ENCODE data around the gene RNF151.

RNF151 gene

GRCh38 chr16:1979271-1980029, 12.8 kb downstream of the RNF151 start:
- H3K27ac ChIP-seq = peak overlapping the region; percentile 96
- TF ChIP-seq ZFX (IDR thresholded peaks at IDR 0.05; ENCODE audit: borderline replicate concordance) = no peak

GRCh38 chr16:1980030-1980769, 13.5 kb downstream of the RNF151 start:
- peak overlapping the region; percentile 96 for H3K27ac ChIP-seq
- TF ChIP-seq CTCF (IDR thresholded peaks at IDR 0.05) (no peak), ZFX (IDR thresholded peaks at IDR 0.05; ENCODE audit: borderline replicate concordance) (no peak)

- peak overlapping the region; percentile 96 for H3K27ac ChIP-seq
- TF ChIP-seq ZFX (IDR thresholded peaks at IDR 0.05; ENCODE audit: borderline replicate concordance) = no peak
- no peak for TF ChIP-seq CTCF (IDR thresholded peaks at IDR 0.05)
These were observed 14.1 kb downstream of the RNF151 start for GRCh38 chr16:1980770-1981087.

- TF ChIP-seq CTCF (IDR thresholded peaks at IDR 0.05) (no peak), ZFX (IDR thresholded peaks at IDR 0.05; ENCODE audit: borderline replicate concordance) (no peak)
- H3K27ac ChIP-seq = peak within 1 kb of the TSS; percentile 96
These were observed 14.8 kb downstream of the RNF151 start, which contains the start of gene NOXO1 for GRCh38 chr16:1981398-1981836. TSS of gene NOXO1 (minus strand) at chr16:1981469. CDS start at chr16:1981179, 290 bp downstream.

GRCh38 chr16:1982013-1982433, 15.4 kb downstream of the RNF151 start:
- H3K27ac ChIP-seq = peak overlapping the region; percentile 96
- TF ChIP-seq ZFX (IDR thresholded peaks at IDR 0.05; ENCODE audit: borderline replicate concordance) (no peak), CTCF (IDR thresholded peaks at IDR 0.05) (no peak)

- peak overlapping the region; percentile 96 for H3K27ac ChIP-seq
- TF ChIP-seq ZFX (IDR thresholded peaks at IDR 0.05; ENCODE audit: borderline replicate concordance) (no peak), CTCF (IDR thresholded peaks at IDR 0.05) (no peak)
These were observed 16.4 kb downstream of the RNF151 start for GRCh38 chr16:1982991-1983543.

- TF ChIP-seq ZFX (IDR thresholded peaks at IDR 0.05; ENCODE audit: borderline replicate concordance) = no peak
- peak; percentile 67 for TF ChIP-seq CTCF (IDR thresholded peaks at IDR 0.05)
These were observed 17.1 kb downstream of the RNF151 start, which contains the start of gene GFER for GRCh38 chr16:1983544-1984346. TSS of gene GFER (plus strand) at chr16:1984193. CDS start at chr16:1984219, 26 bp downstream.

More at GRCh38 chr16:1983544-1984346, 17.1 kb downstream of the RNF151 start, which contains the start of gene GFER:
- H3K27ac ChIP-seq = peak within 1 kb of the TSS; percentile 96
